Adrenal gland (tissue), 12 donors: ENCODE data around the gene CACNA1C. TPM values are rescaled to one million over a fixed set of nuclear protein-coding genes. Genes with fewer than 3 reads are reported as not detected.

Experiments used
- DNase-seq, 7 donors: peaks; one replicate each; pipeline ENCODE4 v3.0.0-alpha.2; 2019 to 2020
- H3K27ac ChIP-seq, 5 donors: fragments of 200-600 bp; sonication (generic) in 4 of 5; 1 replicate in 3 of 5; 2 replicates in 2 of 5; pipeline versions ENCODE4 v1.5.1 to v1.8.0; 2016 to 2020; ENCODE audit warnings: mild to moderate bottlenecking in 1 of 5
- H3K27me3 ChIP-seq: fragments of 200-600 bp; 2 replicates; pipeline ENCODE4 v1.8.0; 2021
- H3K36me3 ChIP-seq, 2 donors: fragments of 200-600 bp; replicated peaks in 1 of 2; 1 replicate in 1 of 2; 2 replicates in 1 of 2; pipeline versions ENCODE4 v1.5.1 to v1.8.0; 2018 to 2022
- H3K4me1 ChIP-seq, 2 donors: fragments of 200-600 bp; replicated peaks in 1 of 2; 1 replicate in 1 of 2; 2 replicates in 1 of 2; pipeline versions ENCODE4 v1.5.1 to v1.8.0; 2018 to 2021
- H3K4me3 ChIP-seq, 4 donors: fragments of 200-600 bp; sonication (generic) in 3 of 4; one replicate each; pipeline ENCODE4 v1.5.1; 2016 to 2018
- H3K9me3 ChIP-seq, 3 donors: fragments of 200-600 bp; sonication (generic) in 1 of 3; replicated peaks in 1 of 3; 1 replicate in 2 of 3; 2 replicates in 1 of 3; pipeline versions ENCODE4 v1.5.1 to v1.8.0; 2016 to 2021
- CTCF ChIP-seq, 6 experiments: fragments of 450-650 bp in 4 of 6; fragments of 200-600 bp in 2 of 6; sonication (generic) in 1 of 6; IDR thresholded peaks; 1 replicate in 5 of 6; 2 replicates in 1 of 6; pipeline versions ENCODE4 v1.5.1 to v1.8.0; 2016 to 2021; ENCODE audit warnings: antibody characterized with exemption in 6 of 6, mild to moderate bottlenecking in 2 of 6, moderate library complexity in 1 of 6
- POLR2A ChIP-seq, 2 donors: fragments of 450-650 bp; IDR thresholded peaks; one replicate each; pipeline ENCODE4 v1.6.1; 2017; ENCODE audit warnings: antibody characterized with exemption in 2 of 2, mild to moderate bottlenecking in 2 of 2, moderate library complexity in 1 of 2
- WGBS, 4 donors: extraction: QIAGEN DNeasy Blood & Tissue Kit in 2 of 4; methylation state at CpG; one replicate each; pipeline versions ENCODE4 v1.1.5 to v1.1.7; 2013 to 2017; 5-methylcytosine and 5-hydroxymethylcytosine counted together
- intact Hi-C, 2 donors: fragments of 100-400 bp; cut with DNase I; formaldehyde crosslinking; loops; one replicate each; pipeline versions ENCODE4 v1.14.1 to v1.15.0; 2022 to 2023
- polyA plus RNA-seq, 3 donors: library from polyadenylated mRNA; stranded (reverse); fragments of 200-250 nt in 2 of 3; fragments of 350-450 nt in 1 of 3; fragmentation: Illumina TruSeq in 1 of 3; extraction: RNeasy Lipid Tissue Mini Kit (QIAGEN cat#74804) in 1 of 3; gene quantifications; one replicate each; pipeline ENCODE4 v1.2.3, GENCODE V29; 2013 to 2014
- total RNA-seq, 9 donors: library from RNA; depleted of rRNA in 4 of 9; stranded (reverse); fragments of >200 nt in 4 of 9; fragments of 120-200 nt in 1 of 9; fragmentation: NEBNext Ultra II Directional in 1 of 9; extraction: Animal tissue kit (Norgen Biotek cat#: 25700) in 1 of 9; gene quantifications; one replicate each; pipeline versions ENCODE4 v1.1.0 to v1.2.4, GENCODE V29; 2013 to 2023
- donor health status: healthy with polysubstance abuse.
- donor health status: Bipolar disorder and iron deficiency.
- donor health status: DM: yes; HTN: yes; CAD: no.
- donor health status: DM: no; HTN: no; CAD: no.
- donor health status: DM: no; HTN: no; CAD: no.
- donor health status: DM: yes; HTN: yes; CAD: no.

CACNA1C gene
- total and polyA plus RNA-seq, 12 donors: 1.4 to 5.8 (median 3.5) TPM

DNA sequence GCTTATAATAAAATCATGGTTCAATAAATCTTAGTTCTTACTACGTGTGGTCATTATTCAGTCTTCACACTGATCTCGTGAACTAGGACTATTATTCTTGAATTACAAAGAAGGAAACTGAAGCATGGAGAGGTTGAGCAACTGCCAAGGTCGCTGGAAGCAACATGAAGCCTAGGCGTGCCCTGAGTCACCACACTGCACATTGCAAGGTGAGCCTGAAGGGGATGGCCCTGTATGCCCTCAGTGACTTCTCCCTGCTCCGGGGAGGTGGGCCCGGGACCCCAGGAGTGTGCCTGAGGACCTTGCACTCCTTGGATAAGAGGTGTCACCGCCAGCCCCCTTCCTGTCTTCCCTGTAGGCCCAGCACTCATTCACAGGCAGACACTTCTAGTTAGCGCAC, 161.6 kb downstream of the CACNA1C start:
- intact Hi-C loops: no loop called here
- 40 to 58% (median 48%) methylated on average over 3 to 8 of the region's 8 CpGs for WGBS, 4 donors

GRCh38 chr12:2215709-2216560, 163.1 kb downstream of the CACNA1C start:
- Histone ChIP-seq H3K4me1 (peaks cover 0 to 9% of the 10 kb centered on the region in 2 donors), H3K27me3 (no peaks in the 10 kb centered on the region), H3K4me3 (no peak overlapping the region), H3K9me3 (no peaks in the 10 kb centered on the region), H3K27ac (no peak overlapping the region), H3K36me3 (no peaks in the 10 kb centered on the region)
- WGBS, 4 donors: 94 to 97% (median 94%) methylated on average over 9 to 11 of the region's 11 CpGs
- DNase-seq: no peak
- intact Hi-C loops: no loop called here
- TF ChIP-seq POLR2A (IDR thresholded peaks at IDR 0.05): no peak
- no peak for TF ChIP-seq CTCF (IDR thresholded peaks at IDR 0.05)

More for the DNA sequence above, 161.6 kb downstream of the CACNA1C start:
- H3K27me3 ChIP-seq: no peaks in the 10 kb centered on the region
- peak; percentile 48 to 80 (median 70) for DNase-seq
- H3K9me3 ChIP-seq: no peaks in the 10 kb centered on the region
- H3K4me3 ChIP-seq: no peak overlapping the region
- H3K4me1 ChIP-seq: peaks cover 0 to 9% of the 10 kb centered on the region in 2 donors
- H3K36me3 ChIP-seq: no peaks in the 10 kb centered on the region
- H3K27ac ChIP-seq: peak overlapping the region in 1 of 5 donors; percentile 39
- no peak for TF ChIP-seq POLR2A (IDR thresholded peaks at IDR 0.05)
- no peak for TF ChIP-seq CTCF (IDR thresholded peaks at IDR 0.05)

GRCh38 chr12:2218706-2219105, 165.9 kb downstream of the CACNA1C start:
- intact Hi-C loops: no loop called here
- WGBS, 4 donors: 78 to 87% (median 83%) methylated on average over 5 of the region's 5 CpGs
- H3K27ac ChIP-seq: no peak overlapping the region

More at GRCh38 chr12:2218706-2219105, 165.9 kb downstream of the CACNA1C start:
- H3K27me3 ChIP-seq: no peaks in the 10 kb centered on the region
- no peaks in the 10 kb centered on the region for H3K9me3 ChIP-seq
- DNase-seq: no peak
- H3K4me3 ChIP-seq: no peak overlapping the region
- H3K4me1 ChIP-seq: peaks cover 0 to 7% of the 10 kb centered on the region in 2 donors
- TF ChIP-seq POLR2A (IDR thresholded peaks at IDR 0.05) (no peak), CTCF (IDR thresholded peaks at IDR 0.05) (no peak)
- H3K36me3 ChIP-seq: no peaks in the 10 kb centered on the region
